WERI-Rb-1 (cell line): Measurements from ENCODE around the gene IFNA4.
A peak's percentile ranks its signal among the peaks of the same experiment; 100 is the strongest.
"Not testable (repeated sequence)": the region's sequence is repeated elsewhere in the genome, so short reads cannot be mapped to it uniquely, and the experiment has no call there.

ENCODE experiments used
- DNase-seq: peaks from one replicate; pipeline ENCODE4 v3.0.0-alpha.2; 2020
- H3K27ac ChIP-seq: fragments of 250-450 bp; sonication (Bioruptor Pico); 2 replicates; pipeline ENCODE4 v1.5.1; 2020; ENCODE audit warnings: mild to moderate bottlenecking, moderate library complexity
- H3K27me3 ChIP-seq: fragments of 250-450 bp; sonication (Bioruptor Pico); 2 replicates; pipeline ENCODE4 v1.5.1; 2021; ENCODE audit warnings: mild to moderate bottlenecking, low read depth, moderate library complexity; ENCODE audit not compliant: insufficient read depth, severe bottlenecking
- H3K36me3 ChIP-seq: fragments of 250-450 bp; sonication (Bioruptor Pico); 2 replicates; pipeline ENCODE4 v1.5.1; 2020; ENCODE audit warnings: mild to moderate bottlenecking, moderate library complexity
- H3K4me3 ChIP-seq: 2 replicates; pipeline ENCODE4 v1.5.1; 2011; ENCODE audit warnings: low read depth, mild to moderate bottlenecking, control low read depth, low read length
- H3K9me3 ChIP-seq: fragments of 250-450 bp; sonication (Bioruptor Pico); 2 replicates; pipeline ENCODE4 v1.5.1; 2021; ENCODE audit warnings: mild to moderate bottlenecking, moderate library complexity; ENCODE audit not compliant: severe bottlenecking
- CTCF ChIP-seq: IDR thresholded peaks from 2 replicates; pipeline ENCODE4 v1.5.1; 2011; ENCODE audit warnings: low read depth, mild to moderate bottlenecking, control low read depth, inconsistent platforms, low read length

IFNA4 gene

GRCh38 chr9:21187487-21187886 lies at the start of gene IFNA4:
Gene IFNA4 (minus strand): TSS chr9:21187587. CDS start chr9:21187531, 56 bp downstream.
- not testable (repeated sequence) for H3K36me3 ChIP-seq, H3K4me3 ChIP-seq, H3K27ac ChIP-seq, H3K9me3 ChIP-seq, DNase-seq, H3K27me3 ChIP-seq

GRCh38 chr9:21236360-21236714 lies 49.0 kb upstream of the IFNA4 start:
- H3K4me3 ChIP-seq, H3K36me3 ChIP-seq, H3K27ac ChIP-seq, H3K9me3 ChIP-seq, DNase-seq, H3K27me3 ChIP-seq: not testable (repeated sequence)

GRCh38 chr9:21235468-21236359 lies 48.3 kb upstream of the IFNA4 start:
- peak; percentile 31 for DNase-seq
- not testable (repeated sequence) for H3K27ac ChIP-seq, H3K36me3 ChIP-seq, H3K4me3 ChIP-seq, H3K9me3 ChIP-seq, H3K27me3 ChIP-seq
- TF ChIP-seq CTCF: peak; percentile 64

GRCh38 chr9:21234153-21234687 lies 46.8 kb upstream of the IFNA4 start:
- no peaks in the 10 kb centered on the region for H3K9me3 ChIP-seq
- no peaks in the 10 kb centered on the region for H3K36me3 ChIP-seq
- no peaks in the 10 kb centered on the region for H3K27me3 ChIP-seq
- no peak for DNase-seq
- no peak for TF ChIP-seq CTCF
- no peak overlapping the region for H3K27ac ChIP-seq
- H3K4me3 ChIP-seq: no peak overlapping the region

GRCh38 chr9:21233258-21233657 lies 45.9 kb upstream of the IFNA4 start:
- no peak for DNase-seq
- TF ChIP-seq CTCF: no peak
- no peak overlapping the region for H3K27ac ChIP-seq

GRCh38 chr9:21228122-21228521 lies 40.7 kb upstream of the IFNA4 start, which contains the start of gene IFNA17:
Gene IFNA17 (minus strand): TSS chr9:21228222. CDS start chr9:21228173, 49 bp downstream.
- no peak for DNase-seq
- no peak for TF ChIP-seq CTCF
- H3K27me3 ChIP-seq: peaks cover 5% of the 10 kb centered on the region

More at GRCh38 chr9:21233258-21233657, 45.9 kb upstream of the IFNA4 start:
- H3K27me3 ChIP-seq: no peaks in the 10 kb centered on the region
- H3K9me3 ChIP-seq: no peaks in the 10 kb centered on the region
- no peak overlapping the region for H3K4me3 ChIP-seq
- H3K36me3 ChIP-seq: no peaks in the 10 kb centered on the region

GRCh38 chr9:21217211-21217610 lies 29.8 kb upstream of the IFNA4 start, which contains the start of gene IFNA16:
Gene IFNA16 (minus strand): TSS chr9:21217311. CDS start chr9:21217305, 6 bp downstream.
- not testable (repeated sequence) for H3K27ac ChIP-seq, H3K36me3 ChIP-seq, H3K27me3 ChIP-seq, H3K9me3 ChIP-seq, H3K4me3 ChIP-seq, DNase-seq

More at GRCh38 chr9:21228122-21228521, 40.7 kb upstream of the IFNA4 start, which contains the start of gene IFNA17:
- Histone ChIP-seq H3K9me3 (no peaks in the 10 kb centered on the region), H3K36me3 (no peaks in the 10 kb centered on the region), H3K27ac (no peak within 1 kb of the TSS), H3K4me3 (no peak within 1 kb of the TSS)
